Calu3 (cell line): ENCODE results near the gene FETUB. TPM values are rescaled to one million over a fixed set of nuclear protein-coding genes. Genes with fewer than 3 reads are reported as not detected.

ENCODE experiments used
- BruUV-seq: library from RNA; stranded (reverse); fragments of 400-500 nt; replicated peaks from 2 replicates; lab custom pipeline; 2021; lab: Mats Ljungman, UMichigan
- CTCF ChIA-PET: fragments of 300-600 bp; sonication (Branson Sonifier 250); formaldehyde crosslinking; loops from one replicate; lab custom pipeline; 2022; ENCODE audit warnings: antibody characterized with exemption; lab: Charles Lee
- DNase-seq: peaks from one replicate; pipeline ENCODE4 v3.0.0; 2022
- H3K27ac Mint-ChIP-seq: one replicate; pipeline ENCODE4 v1.8.0; 2022; ENCODE audit warnings: mixed read lengths; ENCODE audit not compliant: unreplicated experiment
- H3K27me3 Mint-ChIP-seq: one replicate; pipeline ENCODE4 v1.8.0; 2022; ENCODE audit warnings: mixed read lengths; ENCODE audit not compliant: unreplicated experiment
- H3K36me3 Mint-ChIP-seq: one replicate; pipeline ENCODE4 v1.8.0; 2022; ENCODE audit warnings: mild to moderate bottlenecking, moderate library complexity, mixed read lengths; ENCODE audit not compliant: insufficient read depth, unreplicated experiment
- H3K4me1 Mint-ChIP-seq: one replicate; pipeline ENCODE4 v1.8.0; 2022; ENCODE audit warnings: mild to moderate bottlenecking, low read depth, mixed read lengths; ENCODE audit not compliant: unreplicated experiment
- H3K4me3 Mint-ChIP-seq: one replicate; pipeline ENCODE4 v1.8.0; 2022; ENCODE audit warnings: mild to moderate bottlenecking, low read depth, moderate library complexity, mixed read lengths; ENCODE audit not compliant: unreplicated experiment
- H3K9me3 Mint-ChIP-seq: one replicate; pipeline ENCODE4 v1.8.0; 2022; ENCODE audit warnings: low read depth, mixed read lengths; ENCODE audit not compliant: unreplicated experiment
- CTCF ChIP-seq: fragments of 200-600 bp; IDR thresholded peaks from one replicate; pipeline ENCODE4 v1.8.0; 2022; ENCODE audit warnings: antibody characterized with exemption; ENCODE audit not compliant: unreplicated experiment
- intact Hi-C: fragments of 100-400 bp; cut with micrococcal nuclease; formaldehyde crosslinking; loops from one replicate; pipeline ENCODE4 v1.10.0; 2022; ENCODE audit not compliant: unreplicated experiment
- total RNA-seq: library from RNA; stranded (reverse); gene quantifications from 2 replicates; pipeline ENCODE4 v1.2.3, GENCODE V29; 2022

The FETUB gene
- total RNA-seq, 1 experiment from 2014 or later: not detected

DNA sequence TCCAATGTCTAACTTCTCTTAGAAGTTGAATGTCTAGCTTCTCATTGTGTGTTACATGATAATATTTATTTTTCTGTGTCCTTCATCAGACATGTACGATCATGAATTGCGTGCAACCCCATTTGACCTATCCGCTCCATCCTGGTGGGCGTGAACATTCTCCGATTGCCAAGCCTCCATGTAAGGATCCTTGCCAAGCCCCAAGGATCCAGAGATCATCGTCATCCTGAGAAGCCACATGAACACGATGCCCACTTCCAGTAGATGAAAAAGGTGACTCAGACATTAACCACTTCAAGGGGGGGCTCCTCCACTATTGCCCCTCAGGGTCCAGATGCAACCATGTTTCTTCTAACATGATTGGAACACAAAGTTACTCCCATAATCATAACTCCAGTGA is 51.5 kb downstream of the FETUB start:
- TF ChIP-seq CTCF: no peak
- H3K36me3 Mint-ChIP-seq: no peaks in the 10 kb centered on the region
- no peak overlapping the region for H3K27ac Mint-ChIP-seq
- intact Hi-C loops: loop anchor here (10.0 kb wide), 1 partner anchor 53 kb away; no protein-coding TSS in a partner anchor
- CTCF ChIA-PET: no interaction called here
- BruUV-seq: no TSS peak
- no peaks in the 10 kb centered on the region for H3K27me3 Mint-ChIP-seq
- no peak for DNase-seq
- peaks cover 2% of the 10 kb centered on the region for H3K9me3 Mint-ChIP-seq
- no peak overlapping the region for H3K4me3 Mint-ChIP-seq
- H3K4me1 Mint-ChIP-seq: no peaks in the 10 kb centered on the region

DNA sequence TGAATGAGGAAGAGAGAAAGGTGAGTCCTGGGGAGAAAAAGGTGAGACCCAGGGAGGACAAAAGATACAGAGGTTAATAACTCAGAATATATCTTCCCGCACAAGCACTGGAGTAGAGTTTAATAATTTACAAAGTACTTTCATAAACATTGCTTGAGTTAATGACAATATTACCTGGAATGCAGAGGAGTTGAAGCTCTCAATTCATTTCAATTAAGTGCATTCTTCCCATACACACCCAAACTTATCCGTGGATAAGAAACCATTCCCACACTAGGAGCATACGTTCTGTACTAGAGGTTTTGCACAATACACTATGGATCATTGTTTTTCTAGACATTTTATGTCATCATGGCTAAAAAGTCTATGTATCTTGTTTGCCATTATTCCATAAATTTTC is 53.6 kb downstream of the FETUB start:
- Mint-ChIP-seq H3K27ac (no peak overlapping the region), H3K4me3 (peak overlapping the region; percentile 11), H3K27me3 (no peaks in the 10 kb centered on the region), H3K36me3 (no peaks in the 10 kb centered on the region), H3K9me3 (no peaks in the 10 kb centered on the region), H3K4me1 (no peaks in the 10 kb centered on the region)
- DNase-seq: no peak
- CTCF ChIA-PET: interaction anchor here (0.5 to 1.8 kb wide), 2 partner anchors 77 to 1702 kb away, joined by 3 to 7 read pairs; no protein-coding TSS in a partner anchor
- intact Hi-C loops: loop anchor here (10.0 kb wide), 1 partner anchor 51 kb away; no protein-coding TSS in a partner anchor
- BruUV-seq: no TSS peak
- TF ChIP-seq CTCF: no peak

GRCh38 chr3:186694288-186695032 is 54.3 kb downstream of the FETUB start:
- intact Hi-C loops: loop anchor here (10.0 kb wide), 1 partner anchor 50 kb away; no protein-coding TSS in a partner anchor
- Mint-ChIP-seq H3K27ac (no peak overlapping the region), H3K4me1 (no peaks in the 10 kb centered on the region), H3K4me3 (peak overlapping the region; percentile 11), H3K36me3 (no peaks in the 10 kb centered on the region), H3K27me3 (no peaks in the 10 kb centered on the region), H3K9me3 (no peaks in the 10 kb centered on the region)
- CTCF ChIA-PET: interaction anchor here (0.5 to 1.8 kb wide), 2 partner anchors 42 to 78 kb away, joined by 7 to 8 read pairs; no protein-coding TSS in a partner anchor
- TF ChIP-seq CTCF: no peak
- no TSS peak for BruUV-seq
- no peak for DNase-seq

GRCh38 chr3:186696522-186696921 is 56.3 kb downstream of the FETUB start:
- no peaks in the 10 kb centered on the region for H3K27me3 Mint-ChIP-seq
- CTCF ChIA-PET: interaction anchor here (1.3 kb wide), 1 partner anchor 49 kb away, joined by 3 read pairs; no protein-coding TSS in a partner anchor
- H3K4me3 Mint-ChIP-seq: no peak overlapping the region
- no peak for DNase-seq
- BruUV-seq: no TSS peak
- H3K4me1 Mint-ChIP-seq: no peaks in the 10 kb centered on the region
- no peak overlapping the region for H3K27ac Mint-ChIP-seq
- TF ChIP-seq CTCF: no peak
- intact Hi-C loops: loop anchor here (10.0 kb wide), 1 partner anchor 48 kb away; no protein-coding TSS in a partner anchor
- no peaks in the 10 kb centered on the region for H3K36me3 Mint-ChIP-seq
- no peaks in the 10 kb centered on the region for H3K9me3 Mint-ChIP-seq
